Kidney (tissue), 14 donors: ENCODE data around the gene GNAO1. TPM values are rescaled to one million over a fixed set of nuclear protein-coding genes. Genes with fewer than 3 reads are reported as not detected.

Experiments
- DNase-seq, 5 donors: peaks; one replicate each; pipeline ENCODE4 v3.0.0-alpha.2; 2013 to 2020
- FAIRE-seq: peaks from 2 replicates; lab custom pipeline; 2012; peaks lifted over from hg19 to GRCh38; lab: Jason Lieb, UNC
- H3K27ac ChIP-seq, 2 donors: one replicate each; pipeline ENCODE4 v1.7.0; 2013; ENCODE audit warnings: low read depth in 2 of 2, low read length in 2 of 2, inconsistent platforms in 1 of 2
- H3K27me3 ChIP-seq: one replicate; pipeline ENCODE4 v1.7.1; 2013; ENCODE audit warnings: low read length, inconsistent platforms; ENCODE audit not compliant: control insufficient read depth, insufficient read depth
- H3K36me3 ChIP-seq, 3 donors: one replicate each; pipeline versions ENCODE4 v1.7.0 to v1.7.1; 2013; ENCODE audit warnings: low read length in 3 of 3, control low read depth in 1 of 3, inconsistent platforms in 1 of 3; ENCODE audit not compliant: insufficient read depth in 3 of 3, control insufficient read depth in 2 of 3
- H3K4me1 ChIP-seq, 3 donors: one replicate each; pipeline versions ENCODE4 v1.7.0 to v1.7.1; 2013; ENCODE audit warnings: low read length in 3 of 3, inconsistent platforms in 1 of 3, low read depth in 1 of 3; ENCODE audit not compliant: control insufficient read depth in 2 of 3, insufficient read depth in 2 of 3
- H3K4me3 ChIP-seq, 3 donors: one replicate each; pipeline versions ENCODE4 v1.7.0 to v1.8.1; 2013; ENCODE audit warnings: low read length in 3 of 3, control low read depth in 1 of 3, inconsistent platforms in 1 of 3
- H3K9ac ChIP-seq, 3 donors: one replicate each; pipeline versions ENCODE4 v1.7.0 to v1.7.1; 2013; ENCODE audit warnings: low read length in 3 of 3, control low read depth in 1 of 3, inconsistent platforms in 1 of 3
- H3K9me3 ChIP-seq, 3 donors: one replicate each; pipeline versions ENCODE4 v1.7.0 to v1.7.1; 2013; ENCODE audit warnings: low read length in 3 of 3, control low read depth in 1 of 3, inconsistent platforms in 1 of 3; ENCODE audit not compliant: control insufficient read depth in 2 of 3, insufficient read depth in 1 of 3
- CTCF ChIP-seq: IDR thresholded peaks from 3 replicates; pipeline ENCODE4 v1.5.1; 2012; ENCODE audit warnings: mild to moderate bottlenecking, moderate library complexity, borderline replicate concordance; ENCODE audit not compliant: insufficient read depth; ENCODE audit errors: extremely low read depth
- intact Hi-C: fragments of 100-400 bp; cut with DNase I; formaldehyde crosslinking; loops from one replicate; pipeline ENCODE4 v1.11.1; 2022
- polyA plus RNA-seq: library from polyadenylated mRNA; stranded (reverse); fragments of 350-450 nt; fragmentation: Illumina TruSeq; extraction: RNeasy Lipid Tissue Mini Kit (QIAGEN cat#74804); gene quantifications from one replicate; pipeline ENCODE4 v1.2.3, GENCODE V29; 2014; ENCODE audit warnings: low read depth, low replicate concordance; ENCODE audit not compliant: insufficient read depth
- total RNA-seq: library from RNA; stranded (reverse); fragmentation: NEBNext Ultra II Directional; extraction: Animal tissue kit (Norgen Biotek cat#: 25700); gene quantifications from one replicate; pipeline ENCODE4 v1.2.1, GENCODE V29; 2021
- donor health status: control.
- donor health status: control.
- donor health status: control.
- donor health status: control.
- donor health status: control.
- donor health status: DM: yes; HTN: yes; CAD: no.
- donor health status: Normal renal cell carcinoma (clear cell type).

GNAO1 gene
- total and polyA plus RNA-seq, 2 donors from 2014 or later = 1.5 to 4.3 TPM

- Histone ChIP-seq H3K27me3 (no peaks in the 10 kb centered on the region), H3K27ac (no peak overlapping the region), H3K9ac (no peak overlapping the region), H3K36me3 (no peaks in the 10 kb centered on the region), H3K9me3 (no peaks in the 10 kb centered on the region), H3K4me1 (no peaks in the 10 kb centered on the region), H3K4me3 (no peak overlapping the region)
- TF ChIP-seq CTCF = no peak
- FAIRE-seq (no peak), DNase-seq (peak in 1 of 5 donors; percentile 41)
- intact Hi-C loops = no loop called here
Observed at GRCh38 chr16:56336071-56336688, 144.9 kb downstream of the GNAO1 start.

GRCh38 chr16:56336711-56337110, 145.4 kb downstream of the GNAO1 start:
- FAIRE-seq = no peak
- H3K9ac ChIP-seq = no peak overlapping the region
- TF ChIP-seq CTCF = no peak
- no peaks in the 10 kb centered on the region for H3K27me3 ChIP-seq
- no peaks in the 10 kb centered on the region for H3K4me1 ChIP-seq
- peak in 1 of 5 donors; percentile 51 for DNase-seq
- H3K36me3 ChIP-seq = no peaks in the 10 kb centered on the region
- H3K4me3 ChIP-seq = no peak overlapping the region
- intact Hi-C loops = no loop called here
- H3K27ac ChIP-seq = no peak overlapping the region
- no peaks in the 10 kb centered on the region for H3K9me3 ChIP-seq

GRCh38 chr16:56337131-56337857, 146.0 kb downstream of the GNAO1 start:
- no peaks in the 10 kb centered on the region for H3K4me1 ChIP-seq
- no peak for TF ChIP-seq CTCF
- no peak overlapping the region for H3K27ac ChIP-seq
- peak in 1 of 5 donors; percentile 44 for DNase-seq
- H3K9me3 ChIP-seq = no peaks in the 10 kb centered on the region
- FAIRE-seq = no peak
- H3K4me3 ChIP-seq = no peak overlapping the region
- intact Hi-C loops = no loop called here
- H3K9ac ChIP-seq = no peak overlapping the region
- H3K27me3 ChIP-seq = no peaks in the 10 kb centered on the region
- H3K36me3 ChIP-seq = no peaks in the 10 kb centered on the region
